Measurements from ENCODE around the gene DUOXA1.
A peak's percentile ranks its signal among the peaks of the same experiment; 100 is the strongest.
"Not testable (repeated sequence)": the region's sequence is repeated elsewhere in the genome, so short reads cannot be mapped to it uniquely, and the experiment has no call there.

DUOXA1 gene

DNA sequence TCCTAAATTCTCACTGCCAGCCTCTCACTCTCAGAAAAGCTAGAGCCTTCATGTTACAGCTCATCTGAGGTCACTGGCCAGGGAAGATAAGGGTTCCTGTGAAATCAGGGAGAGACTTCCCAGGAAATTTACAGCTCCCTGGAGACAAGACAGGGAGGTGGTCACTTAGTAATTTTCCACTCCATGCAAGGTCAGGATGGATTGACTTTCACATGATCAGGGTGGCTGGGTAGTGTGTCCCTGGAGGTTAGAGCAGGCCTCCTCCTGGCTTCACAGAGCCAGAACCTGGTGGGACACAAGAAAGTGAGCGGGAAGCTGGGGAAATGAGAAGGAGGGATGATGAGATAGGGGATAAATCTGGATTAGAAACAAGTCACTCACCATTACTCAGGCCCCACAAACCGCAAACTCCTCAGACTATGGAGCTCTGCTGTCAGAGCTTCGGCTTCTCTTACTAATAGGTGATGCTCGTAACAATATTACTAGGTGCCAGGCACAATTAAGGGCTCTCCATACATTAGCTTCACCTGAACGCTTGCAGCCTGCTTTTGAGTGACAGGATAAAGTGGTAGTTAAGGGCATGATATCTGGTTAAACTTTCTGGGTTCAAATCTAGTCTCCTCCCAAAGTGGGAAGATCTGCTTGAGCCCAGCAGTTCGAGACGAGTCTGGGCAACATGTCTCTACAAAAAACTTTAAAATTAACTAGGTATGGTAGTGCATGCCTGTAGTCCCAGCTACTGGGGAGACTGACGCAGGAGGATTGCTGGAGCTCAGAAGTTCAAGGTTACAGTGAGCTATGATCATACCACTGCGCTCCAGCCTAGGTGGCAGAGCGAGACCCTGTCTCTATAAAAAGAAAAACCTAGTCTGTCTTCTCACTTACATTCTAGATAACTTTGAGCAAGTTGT lies 40.6 kb downstream of the DUOXA1 start:
- H3K4me3 ChIP-seq (ENCODE audit: control insufficient read depth, low read depth, low read length) = no peak overlapping the region
- TF ChIP-seq, protein P1, sequence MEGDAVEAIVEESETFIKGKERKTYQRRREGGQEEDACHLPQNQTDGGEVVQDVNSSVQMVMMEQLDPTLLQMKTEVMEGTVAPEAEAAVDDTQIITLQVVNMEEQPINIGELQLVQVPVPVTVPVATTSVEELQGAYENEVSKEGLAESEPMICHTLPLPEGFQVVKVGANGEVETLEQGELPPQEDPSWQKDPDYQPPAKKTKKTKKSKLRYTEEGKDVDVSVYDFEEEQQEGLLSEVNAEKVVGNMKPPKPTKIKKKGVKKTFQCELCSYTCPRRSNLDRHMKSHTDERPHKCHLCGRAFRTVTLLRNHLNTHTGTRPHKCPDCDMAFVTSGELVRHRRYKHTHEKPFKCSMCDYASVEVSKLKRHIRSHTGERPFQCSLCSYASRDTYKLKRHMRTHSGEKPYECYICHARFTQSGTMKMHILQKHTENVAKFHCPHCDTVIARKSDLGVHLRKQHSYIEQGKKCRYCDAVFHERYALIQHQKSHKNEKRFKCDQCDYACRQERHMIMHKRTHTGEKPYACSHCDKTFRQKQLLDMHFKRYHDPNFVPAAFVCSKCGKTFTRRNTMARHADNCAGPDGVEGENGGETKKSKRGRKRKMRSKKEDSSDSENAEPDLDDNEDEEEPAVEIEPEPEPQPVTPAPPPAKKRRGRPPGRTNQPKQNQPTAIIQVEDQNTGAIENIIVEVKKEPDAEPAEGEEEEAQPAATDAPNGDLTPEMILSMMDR (IDR thresholded peaks at IDR 0.05; ENCODE audit: control insufficient read depth, insufficient read depth, low read depth, low read length, missing control alignments) = no peak
- DNase-seq (ENCODE audit: low read depth) = peak; percentile 4

DNA sequence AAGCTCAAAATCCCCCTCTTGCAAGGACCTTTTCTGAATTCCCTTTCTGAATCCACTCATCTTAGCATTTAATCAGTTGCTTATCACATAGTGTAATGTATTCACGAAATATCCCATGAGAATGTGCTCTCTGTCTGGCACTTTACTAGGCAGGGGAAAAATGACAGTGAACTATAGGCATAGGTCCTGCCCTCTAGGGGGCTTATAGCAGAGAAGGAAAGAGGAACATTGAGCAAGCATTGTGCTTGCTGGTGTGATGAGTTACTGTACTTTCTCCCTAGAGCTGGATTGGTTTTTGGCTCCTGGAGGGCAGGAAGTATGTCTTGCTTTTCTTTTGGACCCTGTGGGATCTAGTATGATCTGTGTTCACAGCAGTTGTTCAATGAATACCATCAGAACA lies 42.2 kb downstream of the DUOXA1 start:
- H3K4me3 ChIP-seq (ENCODE audit: control insufficient read depth, low read depth, low read length) = no peak overlapping the region
- TF ChIP-seq, protein P1 (IDR thresholded peaks at IDR 0.05; ENCODE audit: control insufficient read depth, insufficient read depth, low read depth, low read length, missing control alignments) = no peak
- DNase-seq (ENCODE audit: low read depth) = no peak

GRCh38 chr15:45084163-45084562 lies 45.5 kb downstream of the DUOXA1 start:
- H3K4me3 ChIP-seq (ENCODE audit: control insufficient read depth, low read depth, low read length) = no peak overlapping the region
- no peak for DNase-seq (ENCODE audit: low read depth)
- TF ChIP-seq, protein P1 (IDR thresholded peaks at IDR 0.05; ENCODE audit: control insufficient read depth, insufficient read depth, low read depth, low read length, missing control alignments) = no peak

DNA sequence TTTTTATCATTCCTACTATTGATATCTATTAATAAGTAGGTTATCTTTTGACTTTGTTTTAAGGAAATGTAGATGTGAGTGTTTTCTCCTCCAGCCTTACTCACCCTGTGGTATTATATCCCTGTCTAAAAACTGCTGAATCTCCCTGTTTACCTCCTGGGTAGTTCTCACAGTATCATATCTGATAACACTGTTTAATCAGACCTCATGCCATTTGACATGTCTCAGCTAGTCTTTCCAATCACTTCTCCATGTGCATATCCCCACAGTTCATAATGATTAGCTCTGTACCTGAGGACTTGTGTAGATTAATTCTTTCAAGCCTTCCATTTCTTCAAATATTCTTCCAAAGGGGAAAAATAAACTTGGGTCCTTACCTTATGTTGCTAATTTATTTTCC lies 46.5 kb downstream of the DUOXA1 start:
- no peak for DNase-seq (ENCODE audit: low read depth)
- TF ChIP-seq, protein P1 (IDR thresholded peaks at IDR 0.05; ENCODE audit: control insufficient read depth, insufficient read depth, low read depth, low read length, missing control alignments) = no peak
- H3K4me3 ChIP-seq (ENCODE audit: control insufficient read depth, low read depth, low read length) = no peak overlapping the region

GRCh38 chr15:45082412-45082811 lies 47.3 kb downstream of the DUOXA1 start:
- DNase-seq (ENCODE audit: low read depth); H3K4me3 ChIP-seq (ENCODE audit: control insufficient read depth, low read depth, low read length): not testable (repeated sequence)

DNA sequence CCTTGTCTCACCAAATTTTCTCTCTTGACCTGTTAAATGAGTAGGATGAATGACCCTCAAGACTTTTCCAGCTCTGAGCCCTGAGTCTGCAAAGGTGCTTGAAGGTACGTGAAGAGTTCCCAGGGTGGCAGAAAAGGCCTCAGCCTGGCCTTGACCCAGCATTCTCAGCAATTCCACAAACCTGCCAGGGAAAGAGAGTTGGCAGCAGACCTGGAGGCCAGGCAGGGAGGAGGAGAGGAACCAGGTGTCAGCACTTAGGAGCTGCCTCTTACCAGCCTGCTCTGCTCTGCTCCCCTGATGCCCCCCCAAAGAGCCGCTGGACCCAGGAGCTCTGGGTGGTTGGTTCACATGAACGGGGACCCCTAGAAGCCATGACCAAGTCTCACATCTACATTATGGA lies 49.1 kb downstream of the DUOXA1 start:
- H3K4me3 ChIP-seq (ENCODE audit: control insufficient read depth, low read depth, low read length); DNase-seq (ENCODE audit: low read depth): not testable (repeated sequence)

DNA sequence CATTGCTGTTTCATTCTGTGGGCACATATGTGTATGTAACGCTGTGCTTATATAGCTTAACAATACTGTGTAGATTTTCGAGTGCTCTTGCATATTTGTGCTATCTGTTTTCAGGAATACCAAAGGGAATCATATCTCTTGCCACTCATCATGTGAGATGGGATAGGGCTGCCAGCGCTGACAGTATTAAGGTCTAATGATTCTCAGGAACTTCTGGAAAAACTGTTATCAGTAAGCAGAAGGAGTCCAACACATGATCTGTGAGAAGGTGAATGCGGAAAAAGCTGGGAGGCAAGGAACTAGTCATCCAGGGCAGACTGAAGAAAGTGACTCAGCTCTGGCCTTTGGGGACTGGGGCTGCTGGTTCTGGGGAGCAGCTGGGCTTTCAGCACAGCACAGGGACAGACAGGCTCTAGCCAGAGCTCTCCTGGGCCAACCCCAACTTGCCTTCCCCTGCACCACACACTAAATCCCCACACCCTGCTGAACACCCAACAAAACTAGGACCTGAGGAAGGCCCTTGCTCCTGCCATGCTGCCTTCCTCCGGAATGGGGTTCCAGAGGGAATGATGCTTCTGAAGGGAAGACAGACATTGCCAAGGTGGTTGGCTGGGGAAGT lies 49.9 kb downstream of the DUOXA1 start:
- not testable (repeated sequence) for H3K4me3 ChIP-seq (ENCODE audit: control insufficient read depth, low read depth, low read length)

GRCh38 chr15:45079201-45079600 lies 50.5 kb downstream of the DUOXA1 start:
- not testable (repeated sequence) for DNase-seq (ENCODE audit: low read depth)

More for the DNA sequence above, 49.9 kb downstream of the DUOXA1 start:
- not testable (repeated sequence) for DNase-seq (ENCODE audit: low read depth)

DNA sequence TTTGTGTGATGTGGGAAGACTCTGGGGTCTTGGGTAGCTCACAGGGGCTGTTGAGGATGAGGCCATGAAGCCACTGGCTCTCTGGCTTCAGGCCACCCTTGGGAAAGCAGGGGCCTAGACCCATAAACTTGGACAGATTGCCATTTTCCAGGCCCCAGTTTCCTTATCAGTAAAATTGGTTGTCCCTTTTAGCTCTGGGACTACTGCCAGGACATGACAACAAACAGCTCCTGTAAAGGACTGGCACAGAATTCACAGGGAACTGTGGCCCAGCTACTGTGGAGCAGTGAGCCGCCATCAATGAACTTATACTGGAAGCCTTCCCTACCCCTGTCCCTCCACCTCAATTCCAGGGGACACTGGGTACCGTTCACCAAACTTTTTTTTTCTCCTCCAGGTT lies 52.3 kb downstream of the DUOXA1 start:
- not testable (repeated sequence) for DNase-seq (ENCODE audit: low read depth); H3K4me3 ChIP-seq (ENCODE audit: control insufficient read depth, low read depth, low read length)

More at GRCh38 chr15:45079201-45079600, 50.5 kb downstream of the DUOXA1 start:
- not testable (repeated sequence) for H3K4me3 ChIP-seq (ENCODE audit: control insufficient read depth, low read depth, low read length)

DNA sequence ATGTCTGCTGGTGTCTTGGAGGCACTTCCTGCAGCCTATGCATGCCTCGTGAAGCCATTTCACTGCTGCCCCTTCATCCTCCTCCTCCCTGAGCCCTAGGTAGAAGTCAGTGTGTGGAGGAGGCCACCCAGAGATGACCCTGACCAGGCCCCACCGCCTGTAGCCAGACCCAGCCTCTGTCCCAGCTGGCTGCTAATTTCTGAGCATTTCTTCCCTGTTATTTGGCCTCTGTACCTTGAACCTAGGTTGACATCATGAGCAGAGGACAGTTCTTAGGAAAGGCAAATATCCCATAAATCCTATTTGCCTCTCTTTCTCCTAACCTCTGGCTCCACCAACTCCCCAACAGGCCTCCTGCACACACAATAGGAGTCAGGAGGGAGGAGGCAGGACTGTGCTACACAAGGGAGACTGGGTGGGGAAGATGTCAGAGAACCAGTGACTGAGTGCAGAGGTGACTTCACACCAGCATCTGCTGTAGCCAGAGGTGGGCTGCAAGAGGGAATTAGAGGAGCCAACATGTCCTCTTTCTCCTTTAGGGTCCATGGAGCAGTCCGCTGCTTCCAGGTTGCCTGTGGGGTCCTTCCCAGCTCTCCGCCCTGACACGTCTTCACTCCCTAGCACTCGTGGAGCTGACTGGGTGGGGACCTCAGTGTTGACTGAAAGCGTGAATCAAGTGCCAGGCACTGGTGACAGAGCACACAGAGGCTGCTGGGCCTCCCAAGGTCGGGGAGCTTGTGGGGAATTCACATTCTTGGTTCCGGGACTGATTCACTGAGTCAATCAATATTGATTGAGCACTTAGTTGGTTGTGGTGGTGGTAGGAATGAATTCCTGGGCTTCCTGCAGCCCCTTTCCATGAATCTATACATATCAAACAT lies 54.0 kb downstream of the DUOXA1 start:
- not testable (repeated sequence) for DNase-seq (ENCODE audit: low read depth); H3K4me3 ChIP-seq (ENCODE audit: control insufficient read depth, low read depth, low read length)

DNA sequence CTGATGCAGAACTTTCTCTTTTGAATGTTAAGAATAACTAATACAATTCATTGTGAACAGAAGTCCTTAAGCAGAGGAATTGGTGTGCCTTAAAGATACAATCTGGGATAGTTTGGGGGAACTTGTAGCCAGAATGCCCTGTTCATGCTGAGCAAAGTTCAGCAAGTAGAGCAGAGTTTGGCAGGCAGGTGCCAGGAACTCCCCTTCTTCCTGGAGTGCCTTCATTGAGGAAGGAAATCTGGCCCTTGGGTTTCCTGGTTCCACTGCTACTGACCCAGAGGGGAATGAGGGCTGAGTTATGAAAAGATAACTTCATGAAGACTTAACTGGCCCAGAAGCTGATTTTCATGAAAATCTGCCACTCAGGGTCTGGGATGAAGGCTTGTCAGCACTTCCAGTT lies 56.1 kb downstream of the DUOXA1 start:
- DNase-seq (ENCODE audit: low read depth); H3K4me3 ChIP-seq (ENCODE audit: control insufficient read depth, low read depth, low read length): not testable (repeated sequence)

DNA sequence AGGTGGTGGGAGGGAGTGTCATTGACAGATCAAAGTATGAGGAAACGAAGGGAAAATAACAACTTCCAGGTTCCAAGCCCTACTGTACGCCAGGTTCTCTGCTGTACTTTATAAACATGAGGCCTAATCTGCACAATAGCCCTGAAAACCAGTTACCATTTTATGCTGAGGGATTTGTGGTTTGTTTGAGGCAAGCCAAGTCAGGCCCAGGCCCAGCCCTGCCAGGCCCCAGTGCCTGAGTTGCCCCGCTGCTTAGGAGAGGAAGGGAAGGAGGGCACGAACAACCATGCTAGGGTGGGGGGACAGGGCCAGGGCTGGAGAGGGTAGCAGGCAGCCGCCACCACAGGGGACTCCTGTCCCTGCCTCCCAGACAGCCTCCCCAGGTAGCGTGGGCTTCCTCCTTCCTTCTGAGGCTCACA lies 59.7 kb downstream of the DUOXA1 start:
- not testable (repeated sequence) for DNase-seq (ENCODE audit: low read depth)

More for the DNA sequence above, 59.7 kb downstream of the DUOXA1 start:
- H3K4me3 ChIP-seq (ENCODE audit: control insufficient read depth, low read depth, low read length) = not testable (repeated sequence)
